Measurements from ENCODE around the gene HDGFL3. TPM values are rescaled to one million over a fixed set of nuclear protein-coding genes. Genes with fewer than 3 reads are reported as not detected.

The HDGFL3 gene
- total and polyA plus RNA-seq, 9 of the 15 experiments (the other 6 are each of a cell fraction or from before 2014, with no cell fraction given), result 6.7 to 42.0 (median 31.4) TPM

- peaks cover 2 to 4% of the 10 kb centered on the region in 2 experiments; a peak in 2 of 5 replicates for H3K4me1 ChIP-seq (replicated peaks in 1 of 2; ENCODE audit: control insufficient read depth in 2 of 2, insufficient read depth in 2 of 2, low read length in 2 of 2)
- H2AFZ ChIP-seq (ENCODE audit: low read depth, low read length), result no peak overlapping the region
- no peak overlapping the region for H3K4me2 ChIP-seq (ENCODE audit: insufficient read depth, low read length)
- POLR2A ChIA-PET, result interaction anchor here (1.1 kb wide), 2 partner anchors 8 to 21 kb away, joined by 3 read pairs; no protein-coding TSS in a partner anchor
- H3K27me3 ChIP-seq (ENCODE audit: control insufficient read depth in 2 of 2, insufficient read depth in 2 of 2, low read length in 2 of 2), result no peaks in the 10 kb centered on the region
- WGBS (ENCODE audit: insufficient coverage, low coverage, missing lambda C conversion rate), result 44% methylated on average over 5 of the region's 5 CpGs
- H4K20me1 ChIP-seq (replicated peaks; ENCODE audit: control insufficient read depth, insufficient read depth, low read length), result no peaks in the 10 kb centered on the region
- DNase-seq (ENCODE audit: extremely low read depth in 1 of 4, low spot score in 3 of 4), result no peak
- BruUV-seq (replicated peaks), result no TSS peak
- H3K9ac ChIP-seq (ENCODE audit: insufficient read depth in 1 of 2, low read depth in 2 of 2, low read length in 2 of 2), result no peak overlapping the region; a peak in 1 of 4 replicates
- no peaks in the 10 kb centered on the region for H3K36me3 ChIP-seq (ENCODE audit: control insufficient read depth, insufficient read depth, low read length)
- intact Hi-C loops (cut with micrococcal nuclease) (no loop called here), in situ Hi-C loops (cut with MboI) (no loop called here)
- H3K27ac ChIP-seq (ENCODE audit: extremely low read depth, low read depth, low read length), result no peak overlapping the region
- H3K9me3 ChIP-seq (replicated peaks; ENCODE audit: control insufficient read depth, insufficient read depth, low read depth, low read length), result no peaks in the 10 kb centered on the region
- FAIRE-seq, result no peak
- no peaks in the 10 kb centered on the region for H3K79me2 ChIP-seq (ENCODE audit: control insufficient read depth, insufficient read depth, low read length)
- no peak overlapping the region for H3K4me3 ChIP-seq
- CTCF ChIA-PET (ENCODE audit: low intra/inter-chr PET ratio), result no interaction called here
- no peak for ATAC-seq
- H3K9me1 ChIP-seq (ENCODE audit: control insufficient read depth, insufficient read depth, low read length), result no peaks in the 10 kb centered on the region
- no peak for TF ChIP-seq MEIS2 (IDR thresholded peaks at IDR 0.05; ENCODE audit: partially characterized antibody)
- TF ChIP-seq ZC3H4 (CRISPR knock-in tag; IDR thresholded peaks at IDR 0.05; ENCODE audit: borderline replicate concordance), result no peak
- TF ChIP-seq LCOR (CRISPR knock-in tag; IDR thresholded peaks at IDR 0.05), result no peak
- no peak for TF ChIP-seq CTCFL (IDR thresholded peaks at IDR 0.05; ENCODE audit: borderline replicate concordance, insufficient read depth, low read depth, low read length, poor library complexity, severe bottlenecking)
- TF ChIP-seq ZNF347 (CRISPR knock-in tag; IDR thresholded peaks at IDR 0.05; ENCODE audit: low read depth), result no peak
- no peak for TF ChIP-seq FOXA3 (CRISPR knock-in tag; conservative IDR thresholded peaks at IDR 0.05 in 1 of 2, IDR thresholded peaks at IDR 0.05 in 1 of 2)
- no peak for TF ChIP-seq ZBTB1 (CRISPR knock-in tag; IDR thresholded peaks at IDR 0.05; ENCODE audit: borderline replicate concordance, low read depth)
- TF ChIP-seq ZBTB5 (IDR thresholded peaks at IDR 0.05), result no peak
- no peak for TF ChIP-seq HOXB6 (CRISPR knock-in tag; IDR thresholded peaks at IDR 0.05; ENCODE audit: borderline replicate concordance)
- no peak for TF ChIP-seq ZNF174 (CRISPR knock-in tag; IDR thresholded peaks at IDR 0.05)
- no peak for TF ChIP-seq ZNF143 (CRISPR knock-in tag; IDR thresholded peaks at IDR 0.05)
- no peak for TF ChIP-seq ZNF609 (CRISPR knock-in tag; IDR thresholded peaks at IDR 0.05; ENCODE audit: borderline replicate concordance)
Observed at GRCh38 chr15:83113881-83114674, 93.5 kb downstream of the HDGFL3 start.
